Keratinocyte (primary cell): ENCODE results near the gene ZNF862. TPM values are rescaled to one million over a fixed set of nuclear protein-coding genes. Genes with fewer than 3 reads are reported as not detected.

ENCODE experiments used
- DNase-seq: peaks from one replicate; pipeline ENCODE4 v3.0.0-alpha.2; 2011; ENCODE audit warnings: low read depth, missing footprints, low spot score
- FAIRE-seq: peaks from 2 replicates; lab custom pipeline; 2011; peaks lifted over from hg19 to GRCh38; lab: Jason Lieb, UNC
- H2AFZ ChIP-seq: 2 replicates; pipeline ENCODE4 v1.6.0; 2012; ENCODE audit warnings: low read length, control low read depth, inconsistent platforms; ENCODE audit not compliant: control insufficient read depth
- H3K27ac ChIP-seq: 2 replicates; pipeline ENCODE4 v1.5.1; 2011; ENCODE audit warnings: low read length; ENCODE audit not compliant: control insufficient read depth, insufficient read depth
- H3K27me3 ChIP-seq: 3 replicates; pipeline ENCODE4 v1.6.0; 2011; ENCODE audit warnings: low read length; ENCODE audit not compliant: control insufficient read depth, insufficient read depth; ENCODE audit errors: extremely low read depth
- H3K36me3 ChIP-seq, 2 experiments: 2 replicates in 1 of 2; 3 replicates in 1 of 2; pipeline ENCODE4 v1.5.1; 2011; ENCODE audit warnings: low read length in 2 of 2, mild to moderate bottlenecking in 1 of 2; ENCODE audit not compliant: control insufficient read depth in 2 of 2, insufficient read depth in 2 of 2; ENCODE audit errors: extremely low read depth in 1 of 2
- H3K4me1 ChIP-seq: 3 replicates; pipeline ENCODE4 v1.5.1; 2011; ENCODE audit warnings: low read length; ENCODE audit not compliant: control insufficient read depth, insufficient read depth; ENCODE audit errors: extremely low read depth
- H3K4me2 ChIP-seq: 3 replicates; pipeline ENCODE4 v1.6.0; 2011; ENCODE audit warnings: low read depth, low read length; ENCODE audit not compliant: control insufficient read depth, insufficient read depth; ENCODE audit errors: extremely low read depth
- H3K4me3 ChIP-seq, 3 experiments: fragments of 200-600 bp in 1 of 3; sonication (generic) in 1 of 3; 2 replicates in 2 of 3; 3 replicates in 1 of 3; pipeline ENCODE4 v1.5.1; 2011 to 2016; ENCODE audit warnings: low read length in 3 of 3, mild to moderate bottlenecking in 3 of 3, control low read depth in 2 of 3, inconsistent platforms in 1 of 3, low read depth in 1 of 3, mixed read lengths in 1 of 3, mixed run types in 1 of 3, moderate library complexity in 1 of 3; ENCODE audit not compliant: control insufficient read depth in 2 of 3, insufficient read depth in 2 of 3; ENCODE audit errors: extremely low read depth in 1 of 3
- H3K79me2 ChIP-seq: 2 replicates; pipeline ENCODE4 v1.6.0; 2012; ENCODE audit warnings: low read length; ENCODE audit not compliant: control insufficient read depth, insufficient read depth
- H3K9ac ChIP-seq: 3 replicates; pipeline ENCODE4 v1.6.0; 2011; ENCODE audit warnings: low read length; ENCODE audit not compliant: control insufficient read depth, insufficient read depth; ENCODE audit errors: extremely low read depth
- H3K9me1 ChIP-seq: 3 replicates; pipeline ENCODE4 v1.6.0; 2011; ENCODE audit warnings: low read length; ENCODE audit not compliant: control insufficient read depth, insufficient read depth; ENCODE audit errors: extremely low read depth
- H3K9me3 ChIP-seq: 2 replicates; pipeline ENCODE4 v1.5.1; 2012; ENCODE audit warnings: low read depth, low read length; ENCODE audit not compliant: control insufficient read depth
- H4K20me1 ChIP-seq: 3 replicates; pipeline ENCODE4 v1.6.0; 2011; ENCODE audit warnings: low read length; ENCODE audit not compliant: control insufficient read depth, insufficient read depth; ENCODE audit errors: extremely low read depth
- CTCF ChIP-seq, 3 experiments: IDR thresholded peaks in 1 of 3; conservative IDR thresholded peaks in 1 of 3; optimal IDR thresholded peaks in 1 of 3; 2 replicates in 2 of 3; 3 replicates in 1 of 3; pipeline versions ENCODE3 to v1.5.1; 2011; ENCODE audit warnings: low read length in 3 of 3, mild to moderate bottlenecking in 3 of 3, moderate library complexity in 2 of 3, control low read depth in 1 of 3, inconsistent platforms in 1 of 3; ENCODE audit not compliant: insufficient read depth in 2 of 3; ENCODE audit errors: extremely low read depth in 1 of 3
- EZH2 ChIP-seq: IDR thresholded peaks from one replicate; pipeline ENCODE4 v1.6.1; 2012; ENCODE audit warnings: inconsistent platforms, mild to moderate bottlenecking, low read length, moderate library complexity
- dilution Hi-C: fragments of 300-500 bp; cut with MboI; formaldehyde crosslinking; loops from one replicate; pipeline ENCODE4 v1.7.0; 2020; ENCODE audit warnings: low sequenced_read_pairs; ENCODE audit not compliant: extremely low pct_ligation_motif_present
- polyA plus RNA-seq, 5 experiments: library from polyadenylated mRNA; depleted of rRNA in 3 of 5; stranded (reverse) in 3 of 5; stranded (forward) in 1 of 5; unstranded in 1 of 5; fragments of >200 nt; gene quantifications; 1 replicate in 1 of 5; 2 replicates in 3 of 5; 3 replicates in 1 of 5; pipeline versions ENCODE4 v1.2.1 to v1.2.3, GENCODE V29; 2011 to 2012; ENCODE audit warnings: missing spikeins in 2 of 5, low read depth in 1 of 5, low replicate concordance in 1 of 5

Gene ZNF862
- polyA plus RNA-seq, 1 donor (not counting 4 experiments of a cell fraction or from before 2014, with no cell fraction given): 10.1 TPM

- TF ChIP-seq CTCF (optimal IDR thresholded peaks at IDR 0.05 in 1 of 3, IDR thresholded peaks at IDR 0.05 in 1 of 3, conservative IDR thresholded peaks at IDR 0.05 in 1 of 3; ENCODE audit: extremely low read depth in 1 of 3, insufficient read depth in 2 of 3, low read length in 3 of 3) (no peak), EZH2 (no peak)
- no peak overlapping the region for H3K27ac ChIP-seq
- H3K9me3 ChIP-seq: no peaks in the 10 kb centered on the region
- H3K4me1 ChIP-seq: peaks cover 13% of the 10 kb centered on the region
- H3K27me3 ChIP-seq: no peaks in the 10 kb centered on the region
- no peak for FAIRE-seq
- no peak overlapping the region for H3K4me3 ChIP-seq
- no peaks in the 10 kb centered on the region for H3K9me1 ChIP-seq
- H3K79me2 ChIP-seq: no peaks in the 10 kb centered on the region
- dilution Hi-C loops: no loop called here
- H3K9ac ChIP-seq: no peak overlapping the region
- no peak overlapping the region for H3K4me2 ChIP-seq
- no peak for DNase-seq
- peaks cover 0 to 1% of the 10 kb centered on the region in 2 experiments for H3K36me3 ChIP-seq
- no peaks in the 10 kb centered on the region for H4K20me1 ChIP-seq
- no peak overlapping the region for H2AFZ ChIP-seq
These were observed 16.6 kb downstream of the ZNF862 start for GRCh38 chr7:149854611-149855360.

GRCh38 chr7:149855361-149856305 is 17.5 kb downstream of the ZNF862 start:
- DNase-seq (no peak), FAIRE-seq (no peak)
- Histone ChIP-seq H2AFZ (no peak overlapping the region), H4K20me1 (no peaks in the 10 kb centered on the region), H3K4me1 (peaks cover 13% of the 10 kb centered on the region), H3K27me3 (no peaks in the 10 kb centered on the region), H3K9me3 (no peaks in the 10 kb centered on the region), H3K9ac (no peak overlapping the region), H3K36me3 (peaks cover 0 to 4% of the 10 kb centered on the region in 2 experiments), H3K9me1 (no peaks in the 10 kb centered on the region), H3K27ac (no peak overlapping the region), H3K79me2 (no peaks in the 10 kb centered on the region), H3K4me2 (no peak overlapping the region), H3K4me3 (no peak overlapping the region)
- dilution Hi-C loops: no loop called here
- TF ChIP-seq CTCF (optimal IDR thresholded peaks at IDR 0.05 in 1 of 3, IDR thresholded peaks at IDR 0.05 in 1 of 3, conservative IDR thresholded peaks at IDR 0.05 in 1 of 3; ENCODE audit: extremely low read depth in 1 of 3, insufficient read depth in 2 of 3, low read length in 3 of 3): no peak
- TF ChIP-seq EZH2: no peak
